Progenitor cell of endocrine pancreas (in vitro differentiated cells): ENCODE measurements around the gene MED12L. TPM values are rescaled to one million over a fixed set of nuclear protein-coding genes. Genes with fewer than 3 reads are reported as not detected.

Experiments used
- DNase-seq: peaks from one replicate; pipeline ENCODE4 v3.0.0; 2021; ENCODE audit warnings: low spot score; ENCODE audit not compliant: unreplicated experiment
- H3K27ac Mint-ChIP-seq: 2 replicates; pipeline ENCODE4 v1.8.0; 2021; ENCODE audit warnings: mild to moderate bottlenecking, moderate library complexity, mixed read lengths
- H3K27me3 Mint-ChIP-seq: 2 replicates; pipeline ENCODE4 v1.8.0; 2021; ENCODE audit warnings: mixed read lengths
- H3K36me3 Mint-ChIP-seq: 2 replicates; pipeline ENCODE4 v1.8.0; 2022; ENCODE audit warnings: mixed read lengths; ENCODE audit not compliant: insufficient read depth
- H3K4me1 Mint-ChIP-seq: 2 replicates; pipeline ENCODE4 v1.8.0; 2021; ENCODE audit warnings: low read depth, mixed read lengths
- H3K4me3 Mint-ChIP-seq: 2 replicates; pipeline ENCODE4 v1.8.0; 2021; ENCODE audit warnings: low read depth, mild to moderate bottlenecking, moderate library complexity, mixed read lengths
- H3K9me3 Mint-ChIP-seq: 2 replicates; pipeline ENCODE4 v1.8.0; 2021; ENCODE audit warnings: low read depth, mixed read lengths
- total RNA-seq: library from RNA; stranded (reverse); gene quantifications from 2 replicates; pipeline ENCODE4 v1.2.1, GENCODE V29; 2021
- TF ChIP-seq, protein P1 (sequence below): fragments of 200-600 bp; sonication (generic); IDR thresholded peaks from one replicate; pipeline ENCODE4 v1.5.0; 2021; ENCODE audit warnings: antibody characterized with exemption, mild to moderate bottlenecking; ENCODE audit not compliant: unreplicated experiment

Gene MED12L
- total RNA-seq, 1 donor from 2014 or later: 8.9 TPM

DNA sequence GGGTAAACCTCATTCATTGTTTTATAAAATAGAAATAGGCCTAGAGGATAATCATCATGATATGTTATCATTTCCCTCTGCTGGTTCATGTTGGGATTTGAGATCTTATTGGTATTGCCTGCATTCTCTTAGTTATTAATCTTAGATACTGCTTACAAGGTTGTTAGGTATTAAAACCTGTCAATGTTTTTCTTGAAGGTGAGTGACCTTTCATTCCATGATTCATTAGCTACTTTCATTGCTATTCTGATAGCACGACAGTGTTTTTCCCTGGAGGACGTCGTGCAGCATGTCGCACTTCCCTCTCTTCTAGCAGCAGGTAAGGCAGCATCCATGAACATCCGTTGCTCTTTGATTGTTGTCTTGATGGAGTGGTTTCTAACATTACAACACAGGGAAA is 282.0 kb downstream of the MED12L start:
- peaks cover 5% of the 10 kb centered on the region for H3K4me1 Mint-ChIP-seq
- H3K27me3 Mint-ChIP-seq: no peaks in the 10 kb centered on the region
- TF ChIP-seq, protein P1, sequence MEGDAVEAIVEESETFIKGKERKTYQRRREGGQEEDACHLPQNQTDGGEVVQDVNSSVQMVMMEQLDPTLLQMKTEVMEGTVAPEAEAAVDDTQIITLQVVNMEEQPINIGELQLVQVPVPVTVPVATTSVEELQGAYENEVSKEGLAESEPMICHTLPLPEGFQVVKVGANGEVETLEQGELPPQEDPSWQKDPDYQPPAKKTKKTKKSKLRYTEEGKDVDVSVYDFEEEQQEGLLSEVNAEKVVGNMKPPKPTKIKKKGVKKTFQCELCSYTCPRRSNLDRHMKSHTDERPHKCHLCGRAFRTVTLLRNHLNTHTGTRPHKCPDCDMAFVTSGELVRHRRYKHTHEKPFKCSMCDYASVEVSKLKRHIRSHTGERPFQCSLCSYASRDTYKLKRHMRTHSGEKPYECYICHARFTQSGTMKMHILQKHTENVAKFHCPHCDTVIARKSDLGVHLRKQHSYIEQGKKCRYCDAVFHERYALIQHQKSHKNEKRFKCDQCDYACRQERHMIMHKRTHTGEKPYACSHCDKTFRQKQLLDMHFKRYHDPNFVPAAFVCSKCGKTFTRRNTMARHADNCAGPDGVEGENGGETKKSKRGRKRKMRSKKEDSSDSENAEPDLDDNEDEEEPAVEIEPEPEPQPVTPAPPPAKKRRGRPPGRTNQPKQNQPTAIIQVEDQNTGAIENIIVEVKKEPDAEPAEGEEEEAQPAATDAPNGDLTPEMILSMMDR: no peak
- DNase-seq: no peak
- no peaks in the 10 kb centered on the region for H3K9me3 Mint-ChIP-seq
- no peak overlapping the region for H3K4me3 Mint-ChIP-seq
- H3K36me3 Mint-ChIP-seq: no peaks in the 10 kb centered on the region
- no peak overlapping the region for H3K27ac Mint-ChIP-seq

DNA sequence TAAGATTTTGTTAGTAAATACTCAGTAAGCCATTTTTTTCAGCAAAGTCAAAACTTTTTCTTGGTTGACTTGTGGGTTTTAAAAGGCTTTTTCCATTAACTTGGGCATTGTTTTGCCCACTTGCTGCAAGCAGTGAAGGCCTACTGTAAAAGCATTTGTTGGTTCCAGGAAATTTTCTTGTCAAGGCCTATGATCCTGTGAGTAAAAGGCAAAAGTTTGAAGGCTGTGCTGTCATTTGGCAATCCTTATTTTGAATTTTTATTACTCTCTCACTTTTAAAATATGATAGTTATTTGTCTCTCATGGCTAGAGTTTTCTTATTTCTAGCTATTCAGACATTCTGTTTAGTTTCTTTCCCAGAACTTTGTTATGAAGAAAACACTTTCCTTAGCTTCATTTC is 286.1 kb downstream of the MED12L start:
- no peaks in the 10 kb centered on the region for H3K27me3 Mint-ChIP-seq
- no peak for DNase-seq
- no peaks in the 10 kb centered on the region for H3K9me3 Mint-ChIP-seq
- no peak overlapping the region for H3K27ac Mint-ChIP-seq
- no peaks in the 10 kb centered on the region for H3K36me3 Mint-ChIP-seq
- H3K4me1 Mint-ChIP-seq: peaks cover 5% of the 10 kb centered on the region
- no peak overlapping the region for H3K4me3 Mint-ChIP-seq
- TF ChIP-seq, protein P1: no peak

DNA sequence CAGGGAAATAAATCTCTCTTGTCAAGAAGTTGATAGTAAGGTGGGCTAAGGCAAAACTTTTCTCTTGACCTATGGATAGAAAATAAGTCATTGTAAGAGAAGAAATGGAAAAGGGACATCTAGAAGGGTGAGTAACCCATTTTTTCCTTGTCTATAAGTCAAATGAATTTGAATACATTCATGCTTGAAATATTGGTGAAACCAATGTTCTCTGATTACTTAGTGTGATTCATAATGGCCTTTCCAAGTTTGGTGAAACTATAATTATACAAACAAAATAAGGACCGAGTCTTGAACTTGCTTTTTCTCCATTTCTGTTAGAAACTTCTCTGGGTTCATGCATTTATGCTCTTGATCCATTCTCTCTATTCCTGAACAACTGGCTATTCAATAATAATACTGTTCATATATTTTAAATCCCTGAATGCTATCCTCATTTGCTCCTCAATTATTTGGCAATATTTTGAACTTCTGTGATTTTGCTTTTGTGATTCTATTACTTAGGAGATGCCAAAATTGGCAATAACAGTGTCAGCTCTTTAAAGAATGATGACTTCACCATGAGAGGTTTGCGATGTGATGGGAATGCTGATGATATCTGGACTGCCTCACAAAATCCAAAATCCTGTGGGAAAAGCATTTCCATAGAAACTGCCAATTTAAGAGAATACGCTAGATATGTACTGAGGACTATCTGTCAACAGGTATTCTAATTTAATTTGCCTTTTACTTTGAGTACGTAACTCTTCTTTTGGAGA is 286.8 kb downstream of the MED12L start:
- DNase-seq: no peak
- Mint-ChIP-seq H3K27ac (no peak overlapping the region), H3K9me3 (no peaks in the 10 kb centered on the region), H3K27me3 (no peaks in the 10 kb centered on the region), H3K4me1 (peaks cover 4% of the 10 kb centered on the region), H3K4me3 (no peak overlapping the region), H3K36me3 (no peaks in the 10 kb centered on the region)
- TF ChIP-seq, protein P1: no peak

DNA sequence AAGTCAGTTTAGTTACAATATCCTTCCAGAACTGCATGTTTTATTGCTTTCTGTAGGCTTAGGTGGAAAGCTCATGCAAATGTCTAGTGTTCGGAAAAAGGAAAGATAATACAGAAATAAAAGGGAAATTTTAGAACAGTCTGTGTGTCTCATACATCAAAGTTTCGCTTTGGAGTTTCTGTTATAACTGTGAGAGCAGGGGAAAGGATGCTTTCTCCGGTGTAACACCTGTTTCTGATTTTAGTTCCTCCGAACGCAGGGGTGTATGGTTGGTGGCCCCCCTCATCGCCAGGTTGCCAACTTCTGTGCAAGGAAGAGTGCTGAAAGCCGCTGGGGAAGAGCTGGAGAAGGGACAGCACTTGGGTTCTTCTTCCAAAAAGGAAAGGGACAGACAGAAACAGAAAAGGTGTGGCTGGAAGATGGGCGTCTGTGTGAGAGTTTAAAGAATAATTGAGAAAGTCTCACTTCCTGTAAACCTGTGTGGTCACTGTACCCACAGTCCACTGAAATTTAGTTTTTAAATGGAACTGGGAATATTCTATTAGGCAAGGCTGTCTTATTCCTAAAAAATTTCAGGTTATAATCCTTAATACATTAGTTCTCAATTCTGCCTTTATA is 292.4 kb downstream of the MED12L start:
- Mint-ChIP-seq H3K4me1 (no peaks in the 10 kb centered on the region), H3K27ac (no peak overlapping the region), H3K36me3 (no peaks in the 10 kb centered on the region), H3K4me3 (no peak overlapping the region), H3K27me3 (no peaks in the 10 kb centered on the region), H3K9me3 (no peaks in the 10 kb centered on the region)
- DNase-seq: no peak
- TF ChIP-seq, protein P1: no peak

DNA sequence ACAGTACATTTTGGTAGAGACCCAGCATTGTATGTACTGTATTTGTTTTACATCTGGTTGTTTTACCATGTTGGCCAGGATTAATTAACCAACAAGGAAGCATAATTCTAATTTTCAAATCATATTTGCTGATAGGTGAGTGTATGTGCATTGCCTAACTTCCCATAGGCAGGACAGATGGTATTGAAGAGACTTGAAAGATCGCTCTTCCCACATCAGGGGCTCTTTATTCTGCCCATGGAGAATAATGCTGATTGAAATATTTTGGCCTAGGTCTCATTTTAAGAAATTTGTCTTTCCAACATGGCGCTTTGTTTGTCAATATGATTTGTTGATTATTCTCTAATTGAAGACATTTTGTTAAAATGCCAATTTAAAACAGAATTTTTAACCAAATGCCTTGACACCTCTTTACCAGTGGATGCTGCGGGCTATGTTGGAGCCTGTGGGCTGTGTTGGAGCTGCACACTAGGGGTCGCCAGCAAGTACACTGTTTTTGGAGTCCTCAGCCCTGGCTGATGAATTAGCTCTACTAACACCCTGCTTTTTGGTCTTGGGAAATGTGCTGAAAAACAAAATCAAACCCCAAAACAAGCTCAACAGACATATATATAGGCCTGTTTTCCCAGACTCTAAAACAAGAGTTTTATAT is 293.7 kb downstream of the MED12L start:
- Mint-ChIP-seq H3K27ac (no peak overlapping the region), H3K36me3 (no peaks in the 10 kb centered on the region), H3K27me3 (no peaks in the 10 kb centered on the region), H3K4me1 (peaks cover 1% of the 10 kb centered on the region), H3K4me3 (no peak overlapping the region), H3K9me3 (no peaks in the 10 kb centered on the region)
- peak; percentile 37 for DNase-seq
- TF ChIP-seq, protein P1: peak; percentile 79
